HG03571 (cell line): Measurements from ENCODE around the gene LHB.

ENCODE experiments used
- ATAC-seq: cut with Tn5 transposase; IDR thresholded peaks from one replicate; pipeline ENCODE4 v1.9.1; 2021; ENCODE audit not compliant: unreplicated experiment

The LHB gene

DNA sequence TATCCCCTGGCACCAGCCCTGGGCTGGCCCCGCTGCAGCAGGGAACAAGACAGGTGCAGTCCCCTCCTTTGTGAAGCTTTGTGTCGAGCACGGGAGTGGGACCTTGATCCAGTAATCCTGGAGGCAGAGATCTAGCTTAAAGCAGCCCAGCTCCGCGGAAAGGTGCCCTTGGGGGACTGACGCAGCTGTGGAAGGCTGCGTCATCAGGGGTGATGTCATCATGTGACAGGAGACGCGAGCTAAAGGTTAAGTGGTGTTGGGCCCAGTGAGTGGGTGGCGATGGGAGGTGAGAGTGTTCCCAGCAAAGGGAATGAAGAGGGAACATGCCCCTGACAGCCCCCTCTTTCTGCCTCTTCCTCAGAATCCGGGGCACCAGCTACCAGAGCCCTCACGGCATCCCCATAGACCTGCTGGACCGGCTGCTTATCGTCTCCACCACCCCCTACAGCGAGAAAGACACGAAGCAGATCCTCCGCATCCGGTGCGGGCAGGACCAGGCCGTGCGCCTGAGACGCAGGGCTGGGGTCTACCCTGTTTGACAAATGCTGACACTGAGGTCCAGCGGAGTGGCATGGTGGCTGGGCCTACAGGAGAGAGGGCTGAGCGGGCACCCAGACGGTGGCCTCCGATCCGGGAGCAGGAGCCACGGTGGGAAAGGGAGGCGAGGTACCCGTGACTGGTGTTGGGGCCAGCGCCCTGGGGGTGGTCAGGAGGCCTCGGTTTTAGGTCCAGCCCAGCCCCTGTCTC lies 2.6 kb downstream of the LHB start:
- ATAC-seq, result no peak

DNA sequence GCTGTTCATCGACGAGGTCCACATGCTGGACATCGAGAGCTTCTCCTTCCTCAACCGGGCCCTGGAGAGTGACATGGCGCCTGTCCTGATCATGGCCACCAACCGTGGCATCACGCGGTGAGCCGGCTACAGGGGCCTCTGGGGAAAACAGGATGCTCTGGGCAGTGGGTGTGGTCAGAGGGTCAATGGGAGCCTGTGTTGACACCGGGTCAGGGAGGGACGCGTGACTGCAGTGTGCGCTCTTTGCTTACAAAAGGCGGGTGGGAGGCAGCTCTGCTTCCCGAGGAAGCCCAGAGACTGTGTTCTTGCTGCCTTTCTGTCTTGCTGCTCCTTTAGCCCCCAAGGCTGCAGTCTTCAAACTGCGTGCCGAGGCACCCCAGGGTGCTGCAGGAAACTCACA lies 5.7 kb downstream of the LHB start:
- no peak for ATAC-seq

DNA sequence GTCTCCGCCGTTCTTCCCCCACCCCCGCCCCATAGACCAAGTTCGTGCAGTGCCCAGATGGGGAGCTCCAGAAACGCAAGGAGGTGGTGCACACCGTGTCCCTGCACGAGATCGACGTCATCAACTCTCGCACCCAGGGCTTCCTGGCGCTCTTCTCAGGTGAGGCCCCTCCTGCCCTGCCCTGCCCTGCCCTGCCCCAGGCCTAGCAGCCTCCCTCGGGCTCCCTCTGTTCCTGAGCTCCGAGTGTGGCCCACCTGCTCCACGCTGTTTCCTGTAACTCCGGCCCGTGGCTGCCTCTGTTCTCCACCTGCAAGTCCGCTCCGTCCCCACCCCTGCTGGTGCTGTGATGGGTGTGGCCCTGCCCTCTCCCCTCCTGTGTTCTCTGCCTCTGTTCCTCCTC lies 6.4 kb downstream of the LHB start:
- no peak for ATAC-seq

DNA sequence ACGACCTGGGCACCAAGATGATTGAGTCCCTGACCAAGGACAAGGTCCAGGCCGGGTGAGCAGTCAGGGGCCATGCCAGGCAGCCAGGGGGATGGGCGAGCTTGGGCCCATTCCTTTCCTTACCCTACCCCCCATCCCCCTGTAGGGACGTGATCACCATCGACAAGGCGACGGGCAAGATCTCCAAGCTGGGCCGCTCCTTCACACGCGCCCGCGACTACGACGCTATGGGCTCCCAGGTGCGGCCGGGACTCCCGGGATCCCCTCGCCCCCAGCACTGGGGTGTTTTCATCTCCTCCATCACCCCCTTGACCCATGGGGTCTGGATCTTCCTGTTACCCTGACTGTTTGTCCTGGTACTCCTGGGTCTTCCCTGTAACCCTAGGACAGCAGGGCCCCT lies 7.1 kb downstream of the LHB start:
- no peak for ATAC-seq

DNA sequence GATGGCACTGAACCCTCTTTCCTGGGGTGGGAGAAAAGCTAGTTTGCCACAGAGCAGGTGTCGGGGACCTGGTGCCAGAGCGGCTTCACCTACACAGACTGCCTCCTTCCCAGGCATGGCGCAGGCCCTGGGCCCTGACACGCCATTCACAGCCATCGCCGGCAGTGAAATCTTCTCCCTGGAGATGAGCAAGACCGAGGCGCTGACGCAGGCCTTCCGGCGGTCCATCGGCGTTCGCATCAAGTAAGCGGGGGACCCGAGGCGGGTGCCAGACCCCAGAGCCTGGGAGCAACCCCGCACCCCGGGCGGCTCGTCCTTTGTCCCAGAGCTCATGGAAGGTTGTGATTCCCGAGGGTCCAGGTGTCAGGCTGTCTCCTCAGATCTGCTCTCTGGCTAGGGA lies 10.0 kb downstream of the LHB start:
- no peak for ATAC-seq

DNA sequence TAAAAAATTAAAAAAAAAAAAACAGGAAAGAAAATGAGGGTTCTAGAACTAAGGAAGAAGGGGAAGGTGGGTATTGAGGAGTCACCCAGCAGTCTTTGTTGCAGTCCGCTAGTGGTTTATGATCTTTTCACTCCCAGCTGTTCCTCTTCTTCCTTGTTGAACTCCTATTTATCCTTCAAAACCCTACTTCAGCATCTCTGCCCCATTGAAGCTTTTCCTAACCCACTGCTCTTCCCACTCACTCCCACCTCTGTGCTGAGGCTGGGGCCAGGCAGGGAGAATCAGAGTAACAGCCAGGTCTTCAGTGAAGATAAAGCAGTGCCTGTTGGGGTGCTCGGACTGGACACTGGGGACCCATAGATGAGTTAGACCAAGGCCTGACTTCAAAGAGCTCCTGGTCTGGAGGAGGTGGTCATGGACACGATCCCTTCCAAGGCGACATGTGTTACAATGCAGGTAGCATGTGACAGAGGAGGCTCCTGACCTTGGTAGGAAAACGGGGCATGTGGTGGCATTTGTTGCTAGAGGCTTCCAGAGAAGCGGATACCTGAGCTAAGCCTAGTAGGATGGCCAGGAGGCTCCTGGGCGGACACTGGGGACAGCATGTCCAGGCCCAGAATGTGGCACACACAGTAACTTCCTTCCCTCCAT lies 11.8 kb downstream of the LHB start:
- ATAC-seq, result no peak

DNA sequence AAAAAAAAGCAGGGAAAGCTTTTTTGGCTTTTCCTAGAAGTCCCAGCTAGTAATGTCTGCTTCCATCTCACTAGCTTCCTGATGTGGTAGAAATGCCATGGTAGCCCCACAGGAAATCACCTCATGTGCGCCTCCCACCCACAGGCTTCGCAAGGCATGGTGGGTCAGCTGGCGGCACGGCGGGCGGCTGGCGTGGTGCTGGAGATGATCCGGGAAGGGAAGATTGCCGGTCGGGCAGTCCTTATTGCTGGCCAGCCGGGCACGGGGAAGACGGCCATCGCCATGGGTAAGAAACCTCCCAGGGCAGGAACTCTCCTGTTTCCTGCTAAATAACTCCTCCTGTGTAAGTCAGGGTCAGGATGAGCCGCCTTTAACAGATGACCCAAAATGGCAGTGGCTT lies 12.8 kb downstream of the LHB start:
- ATAC-seq, result no peak

DNA sequence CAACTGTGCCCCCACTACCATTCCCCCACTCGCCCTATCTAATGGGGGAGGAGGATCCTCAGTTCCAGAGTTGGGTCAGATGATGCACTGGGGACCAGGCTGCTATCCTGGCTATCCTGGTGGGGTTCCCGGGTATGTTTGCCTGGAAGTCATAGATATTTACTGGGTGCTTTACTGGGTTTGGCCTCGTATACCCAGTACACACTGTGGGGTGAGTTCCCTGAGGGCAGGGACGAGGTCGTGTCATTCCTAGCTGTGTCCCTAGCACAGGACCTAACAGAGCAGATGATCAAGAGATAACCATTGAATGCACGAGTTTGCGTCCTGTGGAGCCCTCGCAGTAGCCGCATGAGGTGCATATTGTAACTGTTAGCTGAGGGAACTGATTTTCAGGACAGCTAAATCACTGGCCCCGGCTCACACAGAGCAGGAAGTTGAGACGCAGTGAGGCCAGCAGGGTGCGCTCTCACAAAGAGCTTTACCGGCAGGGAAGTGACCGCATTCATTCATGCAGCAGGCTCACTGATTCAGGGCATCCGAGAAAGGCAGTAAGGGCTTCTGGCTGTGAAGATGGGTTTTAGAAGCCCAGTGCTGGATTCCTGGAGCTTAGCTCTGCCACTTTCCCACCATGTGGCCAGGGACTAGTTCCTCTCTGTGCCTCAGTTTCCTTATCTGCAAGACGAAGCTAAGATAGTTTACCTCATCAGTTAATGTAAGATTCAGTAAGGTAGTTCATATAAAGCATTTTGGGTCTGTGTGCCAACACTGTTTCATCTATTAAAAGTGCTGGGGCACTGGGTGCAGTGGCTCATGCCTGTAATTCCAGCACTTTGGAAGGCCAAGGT lies 17.2 kb downstream of the LHB start:
- ATAC-seq, result no peak

DNA sequence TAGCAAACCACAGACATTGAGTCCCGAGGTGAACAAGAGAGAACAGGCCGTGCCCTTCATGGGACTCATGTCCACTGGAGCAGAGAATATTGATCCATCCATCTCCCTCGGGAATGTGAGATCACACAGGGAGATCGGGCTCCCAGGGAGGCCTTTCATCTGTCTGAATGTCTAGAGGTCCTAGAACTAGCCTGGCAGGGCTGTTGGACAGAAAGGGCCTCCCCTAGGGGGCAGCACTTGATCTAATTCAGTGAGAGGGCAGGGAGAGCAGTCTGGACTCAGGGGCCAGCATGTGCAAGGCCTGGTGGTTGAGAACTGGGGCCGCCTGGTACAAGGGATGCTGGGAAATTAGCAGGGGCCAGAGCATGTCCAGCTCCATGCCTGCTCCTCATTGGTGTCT lies 18.9 kb downstream of the LHB start:
- no peak for ATAC-seq

DNA sequence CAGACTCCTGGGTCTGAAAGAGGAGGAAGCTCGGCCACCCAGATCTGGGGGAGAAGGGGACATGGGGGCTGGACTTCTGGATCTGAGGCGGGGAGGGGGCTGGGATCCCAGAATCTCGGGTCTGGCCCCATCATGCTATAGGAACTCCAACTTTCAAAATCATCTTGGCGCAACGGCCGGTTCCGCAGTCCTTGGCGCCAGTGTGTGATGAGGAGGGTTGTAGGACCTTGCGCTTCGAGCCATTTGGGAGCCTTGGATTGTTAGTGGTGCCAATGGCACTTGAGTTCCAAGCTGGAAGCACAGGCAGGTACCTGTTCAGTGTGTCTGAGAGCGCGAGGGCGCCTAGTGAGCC lies 22.9 kb downstream of the LHB start:
- no peak for ATAC-seq

DNA sequence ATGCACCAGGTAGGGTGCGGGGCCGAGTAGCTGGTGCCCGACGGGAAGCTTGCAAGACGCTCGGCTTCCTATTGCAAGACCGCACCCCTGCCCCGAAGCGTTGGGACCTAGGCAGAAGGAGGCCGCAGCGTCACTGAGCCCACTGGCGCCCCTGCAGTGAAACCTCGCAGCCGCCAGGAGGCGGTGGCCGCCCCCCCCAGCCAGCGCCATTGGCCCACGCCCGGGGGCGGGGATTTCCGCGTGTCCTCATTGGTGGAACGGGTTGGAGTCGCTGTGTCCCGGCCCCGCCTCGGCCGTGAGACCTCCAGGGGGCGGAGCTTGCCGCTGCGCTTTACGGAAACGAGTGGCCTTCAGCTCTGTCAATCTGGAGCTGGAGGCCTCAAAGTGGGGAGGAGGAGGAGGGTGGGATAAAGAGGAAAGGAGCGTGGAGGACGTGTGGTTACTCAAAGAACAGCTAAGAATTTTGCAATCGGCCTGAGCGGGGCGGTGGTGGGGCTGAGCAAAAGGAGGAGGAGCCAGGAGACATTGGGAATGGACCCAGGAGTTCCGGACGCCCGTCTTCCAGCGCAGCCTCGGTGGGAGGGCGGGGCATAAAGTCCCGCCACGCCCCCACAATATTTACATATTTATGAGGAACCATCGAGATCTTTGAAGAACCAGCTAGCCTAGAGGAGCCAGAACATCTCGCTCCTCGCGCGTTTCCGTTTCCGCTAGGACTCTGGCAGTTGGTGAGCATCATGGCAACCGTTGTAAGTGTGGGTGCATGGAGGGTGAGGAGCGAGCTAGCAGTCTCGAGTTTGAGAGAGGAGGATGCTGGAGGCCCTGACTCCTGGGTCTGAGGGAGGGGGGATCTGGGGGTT lies 23.5 kb downstream of the LHB start, which contains the start of the genes GYS1 and RUVBL2:
Gene GYS1 (minus strand): TSS at position 135 of the 860 bp plus-strand sequence. CDS start 197 bp downstream, outside the sequence.
Gene RUVBL2 (plus strand): TSS at position 713 of the 860 bp plus-strand sequence. CDS start 25 bp downstream, at position 738.
- ATAC-seq, result peak; percentile 80

DNA sequence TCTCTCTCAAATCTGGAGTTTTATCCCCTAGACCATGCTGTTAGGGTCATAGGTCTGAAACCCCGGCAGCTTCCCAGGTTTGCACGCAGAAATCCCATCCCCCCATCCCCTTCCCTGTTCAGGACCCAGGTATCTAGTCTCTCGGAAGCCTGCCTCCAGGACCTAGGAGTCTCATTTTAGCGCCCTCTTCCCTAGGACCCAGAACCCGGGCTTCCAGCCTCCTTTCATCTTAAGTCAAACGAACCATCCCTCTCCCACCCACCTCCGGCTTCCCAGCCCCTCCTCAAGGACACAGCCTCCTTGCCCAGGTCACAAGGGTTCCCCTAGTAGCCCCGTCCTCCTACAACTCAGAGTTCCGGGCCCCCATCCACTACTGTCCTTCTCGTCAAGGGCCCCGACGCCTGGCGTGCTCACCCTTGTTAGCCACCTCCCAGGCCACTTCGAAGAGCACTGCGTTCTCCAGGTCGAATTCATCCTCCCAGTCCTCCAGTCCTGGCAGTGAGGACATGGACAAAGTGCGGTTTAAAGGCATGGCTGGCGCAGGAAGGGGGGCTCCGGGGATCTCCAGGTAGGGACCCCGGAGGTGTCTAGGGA lies 24.2 kb downstream of the LHB start:
- ATAC-seq, result peak; percentile 3

DNA sequence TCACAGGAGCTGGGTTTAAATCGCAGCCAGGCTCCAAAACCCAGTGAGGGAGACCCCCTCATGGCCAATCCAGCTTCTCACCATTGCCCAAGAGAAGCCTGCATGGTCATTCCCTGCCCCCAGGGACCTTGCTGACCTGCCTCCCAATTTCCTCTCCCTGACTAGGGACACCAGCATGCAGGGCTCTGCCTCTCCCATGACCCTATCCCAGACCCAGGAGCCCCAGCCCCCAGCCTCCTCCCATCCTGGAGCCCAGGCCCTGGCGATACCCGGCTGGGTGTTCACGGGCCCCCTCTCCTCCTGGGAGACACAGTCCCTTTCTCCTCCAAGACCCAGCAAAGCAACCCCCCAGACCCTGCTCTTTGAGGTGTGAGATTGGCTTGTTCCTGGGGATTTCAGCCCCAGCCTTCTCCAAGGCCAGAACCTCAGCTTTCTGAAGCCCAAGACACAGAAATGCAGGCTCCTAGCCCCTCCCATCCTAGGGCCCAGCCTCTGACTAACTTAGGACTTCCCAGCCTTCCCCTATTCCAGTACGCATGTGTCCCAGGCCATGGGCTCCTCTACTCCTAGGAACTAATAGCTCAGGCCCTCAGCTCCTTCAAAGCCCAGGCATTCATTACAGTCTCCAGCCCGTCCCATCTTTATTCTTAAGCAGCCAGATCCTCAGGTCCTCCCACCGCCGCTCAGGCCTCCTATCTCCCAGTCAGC lies 24.9 kb downstream of the LHB start:
- ATAC-seq, result no peak

DNA sequence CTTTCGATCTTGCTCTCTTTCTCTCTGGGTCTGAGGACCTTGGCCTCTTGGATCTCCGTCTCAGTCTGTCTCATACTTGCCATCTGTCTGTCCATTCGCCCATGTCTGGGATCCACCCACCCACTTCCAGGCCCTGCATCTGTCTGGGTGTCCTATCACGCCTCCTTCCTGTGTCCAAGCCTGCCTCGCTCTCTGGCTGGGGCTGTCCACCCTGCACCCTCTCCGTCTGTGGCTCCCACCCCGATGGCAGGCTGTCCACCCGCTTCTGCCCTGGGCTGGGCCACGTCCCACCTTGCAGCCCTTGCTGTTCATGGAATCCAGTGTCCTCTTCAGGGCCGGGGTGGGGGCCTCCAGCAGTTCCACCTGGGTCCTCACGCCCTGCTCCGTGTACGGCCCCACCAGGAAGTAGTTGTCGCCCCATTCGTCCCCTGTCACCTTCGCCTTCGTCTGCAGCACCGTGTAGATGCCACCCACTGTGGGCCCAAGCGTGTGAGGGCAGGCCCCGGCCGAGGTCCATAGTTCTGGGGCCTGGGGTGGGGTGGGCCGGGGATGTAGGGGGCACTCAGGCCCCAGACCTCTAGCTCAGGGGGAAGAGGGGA lies 25.8 kb downstream of the LHB start:
- no peak for ATAC-seq

DNA sequence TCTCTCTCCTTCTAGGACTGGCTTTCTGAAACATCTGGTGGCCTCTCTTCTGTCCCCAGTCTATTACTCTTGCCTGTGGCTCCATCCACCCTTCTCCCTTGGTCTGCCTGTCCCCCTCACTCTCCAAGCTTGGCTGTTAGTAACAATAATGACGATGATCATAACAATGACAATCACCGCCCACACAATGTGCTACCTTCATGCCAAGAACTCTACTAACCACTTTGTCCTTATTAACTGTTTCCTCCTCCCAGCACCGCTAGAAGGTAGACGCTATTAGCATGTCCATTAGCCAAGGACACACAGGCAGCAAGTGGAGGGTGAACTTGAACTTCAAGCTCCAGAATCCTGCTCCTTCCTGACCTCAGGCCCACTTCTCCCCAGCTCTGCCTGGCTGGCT lies 26.5 kb downstream of the LHB start:
- ATAC-seq, result no peak

DNA sequence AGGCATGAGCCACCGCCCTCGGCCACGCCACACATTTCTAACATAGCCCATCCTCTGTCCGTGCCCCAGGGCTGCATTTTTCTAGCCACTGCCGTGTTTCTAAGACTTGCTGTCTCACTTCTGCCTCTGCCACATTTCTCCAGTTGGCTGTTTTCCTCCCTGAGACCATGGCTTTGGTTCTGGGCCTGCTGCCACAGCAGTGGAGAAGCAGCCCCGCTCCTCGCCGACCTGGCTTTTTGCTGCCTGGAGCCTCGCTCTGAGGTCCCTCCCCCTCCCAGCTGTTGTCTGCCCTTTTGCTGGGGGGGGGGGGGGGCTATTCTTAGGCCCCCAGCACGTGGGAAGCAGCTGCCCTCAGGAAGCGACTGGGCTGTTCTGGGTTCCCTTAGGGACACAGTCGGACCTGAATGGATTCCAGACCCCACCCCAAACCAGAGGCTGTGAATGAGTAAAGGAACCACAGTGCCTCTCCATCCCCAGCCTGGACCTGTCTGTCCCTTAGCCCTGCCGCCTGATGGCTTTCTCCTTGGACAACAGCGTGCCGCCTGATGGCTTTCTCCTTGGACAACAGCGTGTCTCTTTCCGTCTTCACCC lies 27.1 kb downstream of the LHB start:
- ATAC-seq, result no peak

DNA sequence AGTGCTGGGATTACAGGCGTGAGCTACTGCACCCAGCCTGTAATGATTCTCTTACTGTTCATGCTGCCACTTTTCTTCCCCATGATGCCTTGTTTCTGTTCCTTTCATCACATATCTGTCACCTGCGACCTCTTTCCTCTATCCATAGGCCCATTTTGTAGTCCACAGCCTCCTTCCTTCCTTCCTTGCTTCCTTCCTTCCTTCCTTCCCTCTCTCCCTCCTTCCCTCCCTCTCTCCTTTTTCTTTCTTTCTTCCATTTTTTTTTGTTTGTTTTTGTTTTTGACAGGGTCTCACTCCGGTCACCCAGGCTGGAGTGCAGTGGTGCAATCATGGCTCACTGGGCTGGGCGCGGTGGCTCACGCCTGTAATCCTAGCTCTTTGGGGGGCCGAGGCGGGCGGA lies 28.0 kb downstream of the LHB start:
- ATAC-seq, result no peak

DNA sequence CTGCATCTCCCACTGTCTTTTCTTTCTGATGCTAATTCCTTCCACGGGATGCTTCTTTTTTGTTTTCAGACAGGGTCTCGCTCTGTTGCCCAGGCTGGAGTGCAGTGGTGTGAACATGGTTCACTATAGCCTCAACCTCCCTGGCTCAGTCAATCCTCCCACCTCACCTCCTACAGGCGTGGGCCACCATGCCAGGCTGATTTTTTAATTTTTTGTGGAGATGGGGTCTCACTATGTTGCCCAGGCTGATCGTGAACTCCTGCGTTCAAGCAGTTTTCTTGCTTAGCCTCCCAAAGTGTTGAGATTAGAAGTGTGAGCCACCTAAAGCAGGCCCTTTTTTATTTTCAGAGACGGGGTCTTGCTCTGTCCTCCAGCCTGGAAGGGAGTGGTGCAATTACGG lies 28.6 kb downstream of the LHB start:
- ATAC-seq, result no peak

DNA sequence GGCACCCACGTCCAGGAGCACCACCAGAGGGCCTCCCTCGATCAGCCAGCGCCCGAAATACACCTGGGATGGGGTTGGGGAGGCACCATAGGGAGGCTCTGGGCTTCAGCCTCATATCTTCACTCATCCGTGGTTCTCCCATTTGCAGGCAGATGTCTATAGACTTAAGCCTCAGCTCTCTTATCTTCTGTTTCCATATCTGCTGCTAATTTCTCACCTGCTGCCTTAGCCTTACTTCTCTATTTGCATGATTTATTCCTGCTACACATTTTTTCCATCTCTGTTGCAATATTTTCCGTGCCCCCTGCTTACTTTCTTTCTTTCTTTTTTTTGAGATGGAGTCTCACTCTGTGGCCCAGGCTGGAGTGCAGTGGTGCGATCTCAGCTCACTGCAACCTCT lies 29.6 kb downstream of the LHB start:
- ATAC-seq, result no peak
